H9 (cell line): ENCODE measurements around the gene IRF4. TPM values are rescaled to one million over a fixed set of nuclear protein-coding genes. Genes with fewer than 3 reads are reported as not detected.

ENCODE experiments used
- DNase-seq: peaks from one replicate; pipeline ENCODE4 v3.0.0-alpha.2; 2017
- H2AFZ ChIP-seq: one replicate; pipeline ENCODE4 v1.6.1; 2013; ENCODE audit warnings: mild to moderate bottlenecking, low read length, control low read depth, moderate library complexity
- H2AK5ac ChIP-seq: 2 replicates; pipeline ENCODE4 v1.6.1; 2013; ENCODE audit warnings: low read length, control low read depth, mixed read lengths; ENCODE audit not compliant: insufficient read length
- H2BK120ac ChIP-seq: one replicate; pipeline ENCODE4 v1.6.1; 2013; ENCODE audit warnings: low read depth, mild to moderate bottlenecking, low read length, control low read depth, inconsistent platforms; ENCODE audit not compliant: poor library complexity, severe bottlenecking
- H2BK12ac ChIP-seq: 2 replicates; pipeline ENCODE4 v1.6.1; 2013; ENCODE audit warnings: low read length, control low read depth, mixed read lengths, low read depth; ENCODE audit not compliant: insufficient read length
- H2BK15ac ChIP-seq: 2 replicates; pipeline ENCODE4 v1.6.1; 2013; ENCODE audit warnings: low read depth, low read length, control low read depth
- H2BK20ac ChIP-seq: one replicate; pipeline ENCODE4 v1.6.1; 2013; ENCODE audit warnings: low read depth, mild to moderate bottlenecking, low read length, control low read depth, inconsistent platforms; ENCODE audit not compliant: poor library complexity, severe bottlenecking
- H2BK5ac ChIP-seq: 2 replicates; pipeline ENCODE4 v1.6.1; 2013; ENCODE audit warnings: low read length, control low read depth, mixed read lengths; ENCODE audit not compliant: insufficient read length
- H3K14ac ChIP-seq: 2 replicates; pipeline ENCODE4 v1.6.1; 2013; ENCODE audit warnings: low read length, control low read depth; ENCODE audit not compliant: insufficient read depth
- H3K18ac ChIP-seq: 2 replicates; pipeline ENCODE4 v1.6.1; 2013; ENCODE audit warnings: low read depth, mild to moderate bottlenecking, mixed read lengths, low read length, control low read depth; ENCODE audit not compliant: insufficient read length
- H3K23ac ChIP-seq: 2 replicates; pipeline ENCODE4 v1.6.1; 2013; ENCODE audit warnings: low read length, control low read depth, mixed read lengths, low read depth; ENCODE audit not compliant: insufficient read length
- H3K23me2 ChIP-seq: 2 replicates; pipeline ENCODE4 v1.6.1; 2013; ENCODE audit warnings: low read depth, mild to moderate bottlenecking, mixed read lengths, low read length, control low read depth; ENCODE audit not compliant: insufficient read length, poor library complexity, severe bottlenecking
- H3K27ac ChIP-seq: 2 replicates; pipeline ENCODE4 v1.5.1; 2013; ENCODE audit warnings: low read length, control low read depth, mixed read lengths, low read depth; ENCODE audit not compliant: insufficient read length
- H3K27me3 ChIP-seq: 2 replicates; pipeline ENCODE4 v1.6.1; 2013; ENCODE audit warnings: low read length, control low read depth, inconsistent platforms; ENCODE audit not compliant: insufficient read depth
- H3K4ac ChIP-seq: 2 replicates; pipeline ENCODE4 v1.6.1; 2013; ENCODE audit warnings: low read depth, mild to moderate bottlenecking, control low read depth, inconsistent platforms, low read length, moderate library complexity
- H3K4me1 ChIP-seq: 2 replicates; pipeline ENCODE4 v1.6.1; 2013; ENCODE audit warnings: low read length, control low read depth, inconsistent platforms; ENCODE audit not compliant: insufficient read depth
- H3K4me2 ChIP-seq: 2 replicates; pipeline ENCODE4 v1.6.1; 2013; ENCODE audit warnings: low read length, control low read depth, mixed read lengths; ENCODE audit not compliant: insufficient read length, insufficient read depth
- H3K56ac ChIP-seq: 2 replicates; pipeline ENCODE4 v1.6.1; 2013; ENCODE audit warnings: low read depth, mild to moderate bottlenecking, mixed read lengths, low read length, control low read depth; ENCODE audit not compliant: insufficient read length
- H3K79me1 ChIP-seq: 2 replicates; pipeline ENCODE4 v1.6.1; 2013; ENCODE audit warnings: low read depth, mild to moderate bottlenecking, moderate library complexity, low read length, control low read depth, inconsistent platforms; ENCODE audit not compliant: insufficient read depth, poor library complexity, severe bottlenecking
- H3K79me2 ChIP-seq: 2 replicates; pipeline ENCODE4 v1.6.1; 2013; ENCODE audit warnings: low read length, control low read depth, inconsistent platforms; ENCODE audit not compliant: insufficient read depth
- H3K9ac ChIP-seq: 2 replicates; pipeline ENCODE4 v1.6.1; 2013; ENCODE audit warnings: low read length, control low read depth, mixed read lengths; ENCODE audit not compliant: insufficient read length; ENCODE audit errors: extremely low read depth
- H3K9me3 ChIP-seq: one replicate; pipeline ENCODE4 v1.6.1; 2013; ENCODE audit warnings: low read depth, low read length, inconsistent platforms; ENCODE audit not compliant: control insufficient read depth
- H3T11ph ChIP-seq: one replicate; pipeline ENCODE4 v1.6.1; 2013; ENCODE audit warnings: mild to moderate bottlenecking, low read length, control low read depth, inconsistent platforms
- H4K20me1 ChIP-seq: one replicate; pipeline ENCODE4 v1.6.1; 2013; ENCODE audit not compliant: control insufficient read depth, insufficient read length, insufficient read depth
- H4K5ac ChIP-seq: 2 replicates; pipeline ENCODE4 v1.6.1; 2013; ENCODE audit warnings: low read depth, mild to moderate bottlenecking, mixed read lengths, low read length, control low read depth; ENCODE audit not compliant: insufficient read length
- H4K8ac ChIP-seq: replicated peaks from 2 replicates; pipeline ENCODE4 v1.6.1; 2013; ENCODE audit warnings: low read length, control low read depth, mixed read lengths, low read depth; ENCODE audit not compliant: insufficient read length
- H4K91ac ChIP-seq: 2 replicates; pipeline ENCODE4 v1.6.1; 2013; ENCODE audit warnings: low read depth, mild to moderate bottlenecking, moderate library complexity, mixed read lengths, low read length, control low read depth; ENCODE audit not compliant: insufficient read length
- H3K27ac Mint-ChIP-seq, 3 experiments: 2 replicates in 2 of 3; 3 replicates in 1 of 3; pipeline ENCODE4 v1.8.0; 2020 to 2021; ENCODE audit warnings: mixed read lengths in 3 of 3, mild to moderate bottlenecking in 1 of 3, moderate library complexity in 1 of 3
- H3K27me3 Mint-ChIP-seq: 2 replicates; pipeline ENCODE4 v1.8.0; 2021; ENCODE audit warnings: low read depth, mild to moderate bottlenecking, moderate library complexity, mixed read lengths
- H3K36me3 Mint-ChIP-seq, 3 experiments: 2 replicates in 2 of 3; 3 replicates in 1 of 3; pipeline ENCODE4 v1.8.0; 2020 to 2021; ENCODE audit warnings: low read depth in 3 of 3, mixed read lengths in 3 of 3; ENCODE audit not compliant: insufficient read depth in 1 of 3
- H3K4me1 Mint-ChIP-seq, 2 experiments: 2 replicates each; pipeline ENCODE4 v1.8.0; 2020; ENCODE audit warnings: mixed read lengths in 2 of 2
- H3K4me3 Mint-ChIP-seq, 2 experiments: 2 replicates in 1 of 2; 3 replicates in 1 of 2; pipeline ENCODE4 v1.8.0; 2020 to 2021; ENCODE audit warnings: mild to moderate bottlenecking in 2 of 2, mixed read lengths in 2 of 2, moderate library complexity in 1 of 2
- H3K9me3 Mint-ChIP-seq, 2 experiments: 2 replicates in 1 of 2; 3 replicates in 1 of 2; pipeline ENCODE4 v1.8.0; 2020; ENCODE audit warnings: mild to moderate bottlenecking in 2 of 2, mixed read lengths in 2 of 2, moderate library complexity in 1 of 2
- WGBS: extraction: QIAGEN DNeasy Blood & Tissue Kit; methylation state at CpG from one replicate; pipeline ENCODE4 v1.1.7; 2013; ENCODE audit warnings: missing lambda C conversion rate, low lambda C conversion rate, mixed read lengths; ENCODE audit not compliant: insufficient read length; ENCODE audit errors: extremely low coverage; 5-methylcytosine and 5-hydroxymethylcytosine counted together
- total RNA-seq: library from RNA; stranded (reverse); gene quantifications from 2 replicates; pipeline ENCODE4 v1.2.1, GENCODE V29; 2021
- TF ChIP-seq, protein P1 (sequence below): fragments of 200-600 bp; sonication (generic); conservative IDR thresholded peaks from 3 replicates; pipeline ENCODE4 v1.8.0; 2021; ENCODE audit warnings: antibody characterized with exemption, mild to moderate bottlenecking

IRF4 gene
- total RNA-seq, 1 experiment from 2014 or later, result 0.31 TPM

- Histone ChIP-seq H3K23ac (no peak overlapping the region), H3K4ac (no peak overlapping the region), H3K27me3 (no peaks in the 10 kb centered on the region), H2BK12ac (no peak overlapping the region), H3K56ac (no peak overlapping the region), H2BK120ac (no peak overlapping the region), H2AFZ (no peak overlapping the region), H3K9ac (no peak overlapping the region), H3K18ac (no peak overlapping the region), H3K27ac (no peak overlapping the region), H3T11ph (no peak overlapping the region), H2BK20ac (no peak overlapping the region), H4K20me1 (no peaks in the 10 kb centered on the region), H2BK5ac (no peak overlapping the region), H3K4me1 (no peaks in the 10 kb centered on the region), H3K79me1 (no peaks in the 10 kb centered on the region), H4K5ac (no peak overlapping the region), H2AK5ac (no peak overlapping the region), H3K79me2 (no peaks in the 10 kb centered on the region), H2BK15ac (no peak overlapping the region), H4K91ac (no peak overlapping the region), H3K14ac (no peak overlapping the region), H3K23me2 (no peaks in the 10 kb centered on the region), H4K8ac (no peak overlapping the region), H3K4me2 (no peak overlapping the region), H3K9me3 (peaks cover 80% of the 10 kb centered on the region)
- DNase-seq, result no peak
- H3K4me1 Mint-ChIP-seq, result no peaks in the 10 kb centered on the region
- H3K27ac Mint-ChIP-seq, result no peak overlapping the region
- H3K9me3 Mint-ChIP-seq, result peaks cover 95% of the 10 kb centered on the region in 2 experiments
- TF ChIP-seq, protein P1, sequence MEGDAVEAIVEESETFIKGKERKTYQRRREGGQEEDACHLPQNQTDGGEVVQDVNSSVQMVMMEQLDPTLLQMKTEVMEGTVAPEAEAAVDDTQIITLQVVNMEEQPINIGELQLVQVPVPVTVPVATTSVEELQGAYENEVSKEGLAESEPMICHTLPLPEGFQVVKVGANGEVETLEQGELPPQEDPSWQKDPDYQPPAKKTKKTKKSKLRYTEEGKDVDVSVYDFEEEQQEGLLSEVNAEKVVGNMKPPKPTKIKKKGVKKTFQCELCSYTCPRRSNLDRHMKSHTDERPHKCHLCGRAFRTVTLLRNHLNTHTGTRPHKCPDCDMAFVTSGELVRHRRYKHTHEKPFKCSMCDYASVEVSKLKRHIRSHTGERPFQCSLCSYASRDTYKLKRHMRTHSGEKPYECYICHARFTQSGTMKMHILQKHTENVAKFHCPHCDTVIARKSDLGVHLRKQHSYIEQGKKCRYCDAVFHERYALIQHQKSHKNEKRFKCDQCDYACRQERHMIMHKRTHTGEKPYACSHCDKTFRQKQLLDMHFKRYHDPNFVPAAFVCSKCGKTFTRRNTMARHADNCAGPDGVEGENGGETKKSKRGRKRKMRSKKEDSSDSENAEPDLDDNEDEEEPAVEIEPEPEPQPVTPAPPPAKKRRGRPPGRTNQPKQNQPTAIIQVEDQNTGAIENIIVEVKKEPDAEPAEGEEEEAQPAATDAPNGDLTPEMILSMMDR, result no peak
- peaks cover 21 to 35% (median 32%) of the 10 kb centered on the region in 3 experiments for H3K36me3 Mint-ChIP-seq
- H3K27me3 Mint-ChIP-seq, result peaks cover 33% of the 10 kb centered on the region
- no CpG with 5 or more reads among the region's 6 CpGs for WGBS
- no peak overlapping the region for H3K4me3 Mint-ChIP-seq
Measured at GRCh38 chr6:365835-366234, 25.7 kb upstream of the IRF4 start.
